ENCODE measurements around the gene CDKN2B-AS1.

DNA sequence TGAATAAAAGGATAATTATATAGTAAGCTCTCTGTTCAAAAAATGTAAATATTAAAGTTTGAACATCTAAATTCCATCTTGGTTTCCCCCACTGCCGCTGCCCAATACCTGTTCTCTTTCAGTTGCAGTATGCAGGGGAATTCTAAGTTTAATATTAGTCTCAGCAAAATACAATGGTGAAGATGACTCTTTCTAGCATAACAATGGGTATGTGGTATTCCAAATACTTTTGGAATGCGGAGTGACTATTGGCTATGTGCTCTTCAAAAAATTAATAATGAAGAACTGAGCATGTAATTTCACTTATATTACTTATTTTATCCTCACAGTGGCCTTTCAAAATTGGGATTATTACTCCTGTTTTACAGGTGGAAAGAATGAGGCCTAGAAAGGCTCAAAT is 3.4 kb downstream of the CDKN2B-AS1 start:
- TF ChIP-seq, protein P1, sequence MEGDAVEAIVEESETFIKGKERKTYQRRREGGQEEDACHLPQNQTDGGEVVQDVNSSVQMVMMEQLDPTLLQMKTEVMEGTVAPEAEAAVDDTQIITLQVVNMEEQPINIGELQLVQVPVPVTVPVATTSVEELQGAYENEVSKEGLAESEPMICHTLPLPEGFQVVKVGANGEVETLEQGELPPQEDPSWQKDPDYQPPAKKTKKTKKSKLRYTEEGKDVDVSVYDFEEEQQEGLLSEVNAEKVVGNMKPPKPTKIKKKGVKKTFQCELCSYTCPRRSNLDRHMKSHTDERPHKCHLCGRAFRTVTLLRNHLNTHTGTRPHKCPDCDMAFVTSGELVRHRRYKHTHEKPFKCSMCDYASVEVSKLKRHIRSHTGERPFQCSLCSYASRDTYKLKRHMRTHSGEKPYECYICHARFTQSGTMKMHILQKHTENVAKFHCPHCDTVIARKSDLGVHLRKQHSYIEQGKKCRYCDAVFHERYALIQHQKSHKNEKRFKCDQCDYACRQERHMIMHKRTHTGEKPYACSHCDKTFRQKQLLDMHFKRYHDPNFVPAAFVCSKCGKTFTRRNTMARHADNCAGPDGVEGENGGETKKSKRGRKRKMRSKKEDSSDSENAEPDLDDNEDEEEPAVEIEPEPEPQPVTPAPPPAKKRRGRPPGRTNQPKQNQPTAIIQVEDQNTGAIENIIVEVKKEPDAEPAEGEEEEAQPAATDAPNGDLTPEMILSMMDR (IDR thresholded peaks at IDR 0.05; ENCODE audit: insufficient read depth, low read length, poor library complexity, severe bottlenecking): no peak
- no peak for TF ChIP-seq EZH2phosphoT487 (conservative IDR thresholded peaks at IDR 0.05; ENCODE audit: low read length)

All from SU-DHL-6 (cell line).